Effector CD8-positive, alpha-beta T cell (primary cell): ENCODE data around the gene IFNL2.
"Not testable (repeated sequence)": the region's sequence is repeated elsewhere in the genome, so short reads cannot be mapped to it uniquely, and the experiment has no call there.

Source experiments
- DNase-seq: peaks from one replicate; lab custom pipeline; 2025; lab: John Stamatoyannopoulos, UW
- total RNA-seq, 4 experiments: gene quantifications; one replicate each; lab custom pipeline; 2026; lab: John Stamatoyannopoulos, UW

The IFNL2 gene
- 0 reads per million in 4 experiments for total RNA-seq

GRCh38 chr19:39268085-39268484 is at the start of gene IFNL2:
IFNL2 (plus strand) TSS chr19:39268396; CDS start chr19:39268569, 173 bp downstream.
- not testable (repeated sequence) for DNase-seq

- DNase-seq, result not testable (repeated sequence)
Measured at GRCh38 chr19:39219108-39219507, 49.1 kb upstream of the IFNL2 start.

DNA sequence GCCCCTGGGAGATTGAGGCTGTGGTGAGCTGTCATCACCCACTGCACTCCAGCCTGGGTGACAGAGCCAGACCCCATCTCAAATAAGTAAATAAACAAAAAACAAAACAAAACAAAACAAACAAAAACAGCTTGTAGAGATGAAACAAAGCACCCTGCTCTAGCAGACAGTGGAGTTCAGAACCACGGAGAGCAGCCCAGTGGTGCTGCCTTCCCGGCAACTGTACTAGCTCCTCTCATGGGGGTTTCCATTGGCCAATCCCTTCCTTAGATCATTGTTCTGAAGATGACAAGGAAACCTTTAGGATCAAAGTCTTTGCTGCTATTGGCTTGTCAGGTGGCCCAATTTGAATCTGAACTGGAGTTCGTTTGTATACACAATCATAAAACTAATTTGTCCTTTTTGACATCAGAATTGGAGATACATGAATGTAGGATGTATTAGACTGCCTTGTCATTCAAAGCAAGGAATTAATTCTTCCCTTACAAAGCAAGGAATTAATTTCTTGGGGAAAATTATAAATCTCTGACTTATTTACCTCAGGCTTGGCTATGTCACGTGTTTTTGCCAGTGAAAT is 44.4 kb upstream of the IFNL2 start:
- no peak for DNase-seq

DNA sequence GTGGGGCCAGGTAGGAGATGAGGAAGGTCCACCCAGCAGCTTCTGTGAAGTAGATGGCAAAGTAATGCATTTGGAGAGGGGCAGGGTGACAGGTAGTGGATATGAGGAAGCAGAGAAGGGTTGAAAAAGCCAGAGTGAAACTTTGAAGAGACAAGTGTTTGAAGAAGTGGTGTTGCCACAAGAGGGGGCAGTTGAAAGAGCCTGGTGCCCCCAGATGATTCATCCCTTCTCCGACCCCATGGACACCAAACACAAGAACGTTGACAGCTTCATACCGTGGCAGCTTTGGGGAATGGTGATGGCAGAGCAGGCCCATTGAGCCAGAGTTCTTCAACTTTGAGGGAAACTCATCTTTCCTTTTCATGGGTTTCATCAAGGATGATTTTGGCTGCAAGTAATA is 43.3 kb upstream of the IFNL2 start:
- DNase-seq, result no peak

DNA sequence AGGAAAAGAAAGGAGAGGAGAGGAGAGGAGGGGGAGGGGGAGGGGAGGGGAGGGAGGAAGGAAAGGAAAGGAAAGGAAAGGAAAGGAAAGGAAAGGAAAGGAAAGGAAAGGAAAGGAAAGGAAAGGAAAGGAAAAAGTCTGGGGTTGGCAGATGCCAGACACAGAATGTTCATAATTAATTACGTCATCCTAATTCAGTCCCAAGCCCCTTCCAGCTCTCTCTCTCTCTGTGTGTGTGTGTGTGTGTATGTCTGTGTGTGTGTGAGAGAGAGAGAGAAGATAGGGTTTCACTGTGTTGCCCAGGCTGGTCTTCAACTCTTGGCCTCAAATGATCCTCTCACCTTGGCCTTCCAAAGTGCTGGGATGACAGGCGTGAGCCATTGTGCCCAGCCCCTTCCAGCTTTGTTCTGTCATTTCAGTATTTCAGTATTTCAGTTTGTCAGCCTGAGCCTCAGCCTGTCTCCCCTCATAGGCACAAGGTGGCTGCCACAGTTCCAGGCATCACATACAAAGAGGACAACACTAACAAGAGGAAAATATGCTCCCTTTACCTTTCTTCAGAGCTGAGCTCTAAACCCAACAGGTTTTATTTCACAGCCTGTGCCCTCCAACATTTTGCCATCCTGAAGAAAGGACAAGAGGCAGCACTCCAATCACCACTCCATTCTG is 38.0 kb upstream of the IFNL2 start:
- no peak for DNase-seq

DNA sequence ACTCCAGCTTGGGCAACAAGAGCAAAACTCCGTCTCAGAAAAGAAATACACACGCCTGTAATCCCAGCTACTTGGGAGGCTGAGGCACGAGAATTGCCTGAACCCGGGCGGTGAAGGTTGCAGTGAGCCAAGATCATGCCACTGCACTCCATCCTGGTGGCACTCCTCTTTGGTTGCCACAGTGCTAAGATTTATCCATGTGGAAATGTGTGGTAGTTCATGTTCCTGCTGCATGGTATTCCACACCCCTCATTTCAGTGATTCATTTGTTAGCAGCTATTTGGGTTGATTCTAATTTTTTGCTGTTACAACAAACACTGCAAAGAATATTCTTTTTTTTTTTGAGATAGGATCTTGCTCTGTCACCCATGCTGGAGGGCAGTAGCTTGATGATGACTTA is 35.5 kb upstream of the IFNL2 start:
- DNase-seq, result no peak

DNA sequence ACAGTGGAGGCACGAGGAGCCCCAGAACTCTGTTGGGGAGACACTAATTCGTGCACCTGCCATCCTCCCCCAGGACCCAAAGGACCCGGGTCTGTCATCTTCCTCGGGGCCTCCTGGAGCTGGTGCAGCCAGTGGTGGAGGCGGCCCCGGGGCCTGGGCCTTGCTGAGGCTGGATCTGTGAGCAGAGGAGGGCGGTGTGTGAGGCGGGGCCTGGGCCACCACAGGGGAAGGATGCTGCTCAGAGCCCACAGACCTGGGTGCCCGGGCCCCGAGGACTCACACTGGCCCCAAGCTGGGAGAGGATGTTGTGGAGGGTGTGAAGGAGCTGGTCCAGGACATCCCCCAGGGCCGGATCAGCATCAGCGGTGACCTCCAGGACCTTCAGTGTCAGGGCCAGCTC is 31.7 kb upstream of the IFNL2 start:
- no peak for DNase-seq

DNA sequence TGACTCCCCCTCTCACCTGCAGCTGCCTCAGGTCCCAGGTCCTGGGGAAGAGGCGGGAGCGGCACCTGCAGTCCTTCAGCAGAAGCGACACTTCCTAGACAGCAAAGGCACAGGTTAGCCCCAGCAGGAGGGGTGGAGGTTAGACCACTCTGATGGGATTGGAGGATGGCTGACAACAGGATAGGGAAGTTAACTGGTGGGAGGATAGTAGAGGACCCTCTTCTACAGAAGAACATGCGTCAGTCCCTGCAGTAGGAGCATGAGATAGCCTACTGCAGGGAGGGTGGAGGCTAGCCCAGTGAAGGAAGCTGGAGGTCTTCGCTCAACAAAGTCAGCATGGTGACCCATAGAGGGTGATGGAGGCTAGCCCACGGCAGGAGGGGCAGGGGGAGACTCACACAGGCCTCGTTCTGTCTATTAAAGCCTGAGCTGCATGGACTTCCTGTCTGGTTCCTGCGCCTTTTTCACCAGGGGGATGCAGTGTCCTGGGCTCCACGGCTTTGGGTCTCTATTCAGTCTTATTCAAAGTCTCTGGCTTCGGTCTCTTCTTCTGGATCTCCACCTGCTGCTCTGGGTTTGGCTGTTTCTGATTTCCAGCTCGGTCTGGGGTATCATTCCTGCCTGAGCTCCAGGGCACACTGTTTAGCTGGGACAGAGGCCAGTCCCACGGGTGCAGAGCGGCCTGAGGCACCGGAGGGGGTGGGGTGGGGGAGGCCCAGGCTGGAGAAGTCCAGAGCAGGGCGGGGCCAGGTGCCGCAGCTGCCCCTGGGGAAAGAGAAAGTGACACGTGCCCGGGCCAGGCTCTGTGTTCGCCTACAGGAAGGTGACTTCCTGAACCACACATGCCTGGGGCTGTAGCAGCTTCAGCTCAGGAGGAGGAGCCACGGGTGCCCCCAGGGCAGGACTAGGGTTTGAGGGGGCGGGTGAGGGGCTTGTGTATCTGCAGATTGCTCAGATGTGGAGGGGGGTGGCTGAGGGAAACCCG is 30.7 kb upstream of the IFNL2 start:
- DNase-seq, result peak; percentile 13

DNA sequence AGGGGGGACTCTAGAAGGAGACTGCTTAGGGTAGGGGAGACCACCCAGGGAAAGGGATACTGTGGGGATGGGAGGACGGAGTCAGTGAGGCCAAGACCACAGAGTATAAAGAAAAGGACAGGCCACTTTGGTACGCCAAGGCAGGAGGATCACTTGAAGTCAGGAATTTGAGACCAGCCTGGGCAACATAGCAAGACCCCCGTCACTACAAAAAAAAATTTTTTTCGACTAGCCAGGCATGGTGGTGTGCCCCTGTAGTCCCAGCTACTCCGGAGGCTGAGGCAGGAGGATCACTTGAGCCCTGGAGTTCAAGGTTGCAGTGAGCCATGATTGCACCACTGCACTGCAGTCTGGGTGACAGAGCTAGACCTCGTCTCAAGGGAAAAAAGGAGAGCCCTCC is 30.0 kb upstream of the IFNL2 start:
- DNase-seq, result no peak

GRCh38 chr19:39238944-39239343 is 29.3 kb upstream of the IFNL2 start:
- no peak for DNase-seq

DNA sequence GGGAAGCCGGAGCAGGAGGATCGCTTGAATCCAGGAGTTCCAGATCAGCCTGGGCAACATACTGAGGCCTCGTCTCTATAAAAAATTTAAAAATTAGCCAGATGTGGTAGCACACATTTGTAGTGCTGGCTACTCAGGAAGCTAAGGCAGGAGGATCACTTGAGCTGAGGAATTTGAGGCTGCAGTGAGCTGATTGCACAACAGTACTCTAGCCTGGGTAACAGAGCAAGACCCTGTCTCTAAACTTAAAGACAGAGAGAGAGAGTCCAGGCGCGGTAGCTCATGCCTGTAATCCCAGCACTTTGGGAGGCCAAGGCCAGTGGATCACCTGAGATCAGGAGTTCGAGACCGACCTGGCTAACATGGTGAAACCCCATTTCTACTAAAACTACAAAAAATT is 27.8 kb upstream of the IFNL2 start:
- DNase-seq, result no peak

DNA sequence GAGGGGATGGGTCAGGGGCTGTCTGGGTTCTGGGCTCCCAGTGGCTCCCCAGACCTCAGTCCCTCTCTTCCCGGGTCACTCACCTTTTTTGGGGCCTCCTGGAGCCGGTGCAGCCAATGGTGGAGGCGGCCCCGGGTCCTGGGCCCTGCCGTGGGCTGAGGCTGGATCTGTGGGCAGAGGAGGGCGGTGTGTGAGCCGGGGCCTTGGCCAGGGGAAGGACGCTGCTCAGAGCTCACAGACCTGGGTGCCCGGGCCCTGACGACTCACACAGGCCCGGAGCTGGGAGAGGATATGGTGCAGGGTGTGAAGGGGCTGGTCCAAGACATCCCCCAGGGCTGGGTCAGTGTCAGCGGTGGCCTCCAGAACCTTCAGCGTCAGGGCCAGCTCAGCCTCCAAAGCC is 24.5 kb upstream of the IFNL2 start:
- DNase-seq, result not testable (repeated sequence)

DNA sequence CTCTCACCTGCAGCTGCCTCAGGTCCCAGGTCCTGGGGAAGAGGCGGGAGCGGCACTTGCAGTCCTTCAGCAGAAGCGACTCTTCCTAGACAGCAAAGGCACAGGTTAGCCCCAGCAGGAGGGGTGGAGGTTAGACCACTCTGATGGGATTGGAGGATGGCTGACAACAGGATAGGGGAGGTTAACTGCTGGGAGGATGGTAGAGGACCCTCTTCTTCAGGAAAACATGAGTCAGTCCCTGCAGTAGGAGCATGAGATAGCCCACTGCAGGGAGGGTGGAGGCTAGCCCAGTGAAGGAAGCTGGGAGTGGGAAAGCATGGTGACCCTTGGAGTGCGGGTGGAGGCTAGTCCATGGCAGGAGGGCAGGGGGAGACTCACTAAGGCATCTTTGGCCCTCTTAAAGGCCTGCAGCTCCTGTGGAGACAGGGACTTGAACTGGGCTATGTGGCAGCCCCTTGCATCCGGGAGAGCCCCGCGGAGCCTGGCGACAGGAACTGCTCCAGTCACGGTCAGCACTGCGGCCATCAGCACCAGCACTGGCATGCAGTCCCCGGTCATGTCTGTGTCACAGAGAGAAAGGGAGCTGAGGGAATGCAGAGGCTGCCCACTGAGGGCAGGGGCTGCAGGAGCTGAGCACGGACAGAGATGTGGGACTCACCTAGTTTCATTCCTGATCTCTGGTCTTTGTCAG is 23.6 kb upstream of the IFNL2 start, which contains the start of gene IFNL3:
TSS of gene IFNL3 (minus strand) at position 597 of the 691 bp plus-strand sequence. CDS start at position 558, 39 bp downstream.
- not testable (repeated sequence) for DNase-seq

DNA sequence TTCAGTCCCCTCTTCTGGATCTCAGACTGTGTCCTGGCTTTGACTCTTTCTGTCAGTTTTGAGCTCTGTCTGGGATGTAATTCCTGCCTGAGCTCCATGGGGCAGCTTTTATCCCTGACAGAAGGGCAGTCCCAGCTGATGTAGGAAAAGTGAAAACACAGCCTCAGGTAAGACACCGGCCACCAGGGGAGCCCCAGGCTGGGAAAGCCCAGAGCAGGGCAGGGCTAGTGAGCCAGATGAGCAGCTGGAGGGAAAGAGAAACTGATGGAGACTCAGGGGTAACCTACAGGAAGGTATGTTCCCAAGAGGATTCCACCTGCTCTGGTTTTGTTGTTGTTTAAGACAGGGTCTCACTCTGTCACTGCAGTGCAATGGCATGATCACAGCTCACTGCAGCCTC is 23.0 kb upstream of the IFNL2 start:
- DNase-seq, result not testable (repeated sequence)

- DNase-seq, result no peak
Measured at GRCh38 chr19:39246951-39247669, 21.1 kb upstream of the IFNL2 start.

DNA sequence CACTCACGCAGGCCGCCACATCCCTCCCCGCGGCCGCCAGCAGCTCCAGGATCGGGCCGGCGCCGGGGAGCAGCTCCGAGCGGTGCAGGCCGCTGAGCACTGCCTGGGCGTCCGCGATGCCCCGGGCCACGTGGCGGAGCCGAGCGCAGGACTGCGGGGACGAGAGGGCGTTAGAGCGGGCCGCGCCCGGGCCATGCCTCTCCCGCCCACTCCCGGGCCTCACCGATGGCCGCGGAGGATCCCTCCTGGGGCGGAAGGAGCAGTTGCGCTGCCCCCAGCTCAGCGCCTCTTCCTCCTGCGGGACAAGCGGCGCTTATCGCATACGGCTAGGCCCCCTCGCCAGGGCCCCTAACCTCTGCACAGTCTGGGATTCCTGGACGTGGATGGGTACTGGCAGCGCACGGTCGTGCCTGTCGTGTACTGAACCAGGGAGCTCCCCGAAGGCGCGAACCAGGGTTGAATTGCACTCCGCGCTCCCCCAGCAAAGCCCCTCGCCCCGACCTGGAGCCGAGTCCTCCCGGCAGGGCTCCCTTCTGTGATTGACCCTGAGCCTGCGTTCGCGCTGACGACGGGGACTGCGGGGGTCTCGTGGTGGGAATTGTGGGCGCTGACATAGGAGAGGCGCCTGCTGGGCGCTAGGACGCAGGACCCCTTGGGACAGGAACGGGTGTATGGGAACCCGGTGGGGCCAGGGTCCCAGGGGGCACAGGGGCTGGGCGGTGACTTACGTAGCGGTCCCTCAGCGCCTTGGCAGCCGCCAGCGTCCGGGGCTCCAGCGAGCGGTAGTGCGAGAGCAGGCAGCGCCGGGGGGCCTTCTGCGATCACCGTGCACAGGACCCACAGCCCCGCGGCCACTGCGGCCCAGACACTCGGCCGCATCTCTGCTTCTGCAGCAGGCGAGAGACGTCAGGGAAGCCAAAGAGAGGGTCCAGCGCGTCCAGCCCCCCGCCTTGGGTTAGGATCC is 20.2 kb upstream of the IFNL2 start:
- DNase-seq, result no peak

- DNase-seq, result no peak
Measured at GRCh38 chr19:39248806-39249205, 19.4 kb upstream of the IFNL2 start, which contains the start of gene IFNL4. IFNL4 (minus strand) TSS chr19:39248856.

DNA sequence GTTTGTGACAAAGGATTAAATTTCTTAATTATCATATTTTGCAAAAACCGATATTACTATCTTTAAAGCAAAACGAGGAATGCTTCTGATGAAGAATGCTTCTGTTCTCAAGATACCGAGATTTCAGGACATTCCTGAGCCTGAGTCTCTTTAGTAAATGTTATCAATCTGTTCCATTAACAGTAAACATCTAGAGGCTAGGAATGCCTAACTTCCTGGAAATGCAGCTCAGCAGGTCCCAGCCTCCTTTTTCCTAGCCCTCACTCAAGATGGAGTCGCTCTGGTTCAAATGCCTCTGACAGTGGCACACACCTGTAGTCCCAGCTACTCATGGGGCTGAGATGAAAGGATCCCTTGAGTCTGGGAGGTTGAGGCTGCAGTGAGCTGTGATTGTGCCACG is 17.1 kb upstream of the IFNL2 start:
- no peak for DNase-seq

DNA sequence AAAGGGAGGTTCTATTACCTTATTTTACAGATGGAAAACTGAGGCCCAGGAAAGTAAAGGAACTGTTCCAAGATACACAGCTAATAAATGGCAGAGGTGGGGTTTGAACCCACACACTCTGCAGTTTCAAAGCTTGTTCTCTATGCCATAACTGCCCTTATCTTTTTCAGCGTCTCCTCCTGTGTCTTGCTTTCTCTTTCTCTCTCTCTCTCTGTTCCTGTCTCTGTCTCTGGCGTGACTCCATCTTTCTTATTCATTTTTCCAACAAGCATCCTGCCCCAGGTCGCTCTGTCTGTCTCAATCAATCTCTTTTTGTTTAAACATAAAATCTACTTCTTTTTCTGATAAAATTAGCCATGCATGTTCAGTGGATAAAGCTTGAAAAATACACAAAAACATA is 16.4 kb upstream of the IFNL2 start:
- no peak for DNase-seq

DNA sequence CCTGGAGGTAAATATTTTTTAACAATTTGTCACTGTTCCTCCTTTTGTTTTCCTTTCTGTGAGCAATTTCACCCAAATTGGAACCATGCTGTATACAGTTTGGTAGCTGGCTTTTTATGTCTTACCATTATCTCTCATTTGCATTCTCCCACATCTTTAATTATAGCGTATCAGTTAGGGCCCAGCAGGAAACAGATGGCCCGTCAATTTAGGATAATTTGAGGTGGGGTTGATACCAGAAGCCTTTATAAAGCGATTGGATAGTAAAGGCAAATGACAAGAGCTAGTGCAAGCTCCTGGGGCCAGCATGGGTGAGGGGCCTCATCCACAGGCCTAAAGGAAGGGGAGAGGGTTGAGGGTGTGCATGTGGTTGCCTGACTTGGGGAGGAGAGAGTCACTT is 15.7 kb upstream of the IFNL2 start:
- DNase-seq, result no peak
